C4-2B (cell line): ENCODE data around the gene TM6SF1.

Experiments
- ZFX ChIP-seq: fragments of 450-650 bp; IDR thresholded peaks from 2 replicates; pipeline ENCODE4 v1.6.1; 2017
- TF ChIP-seq, protein P1 (sequence below): fragments of 450-650 bp; conservative IDR thresholded peaks from 2 replicates; pipeline ENCODE4 v1.5.1; 2017; ENCODE audit warnings: mild to moderate bottlenecking

- TF ChIP-seq, protein P1, sequence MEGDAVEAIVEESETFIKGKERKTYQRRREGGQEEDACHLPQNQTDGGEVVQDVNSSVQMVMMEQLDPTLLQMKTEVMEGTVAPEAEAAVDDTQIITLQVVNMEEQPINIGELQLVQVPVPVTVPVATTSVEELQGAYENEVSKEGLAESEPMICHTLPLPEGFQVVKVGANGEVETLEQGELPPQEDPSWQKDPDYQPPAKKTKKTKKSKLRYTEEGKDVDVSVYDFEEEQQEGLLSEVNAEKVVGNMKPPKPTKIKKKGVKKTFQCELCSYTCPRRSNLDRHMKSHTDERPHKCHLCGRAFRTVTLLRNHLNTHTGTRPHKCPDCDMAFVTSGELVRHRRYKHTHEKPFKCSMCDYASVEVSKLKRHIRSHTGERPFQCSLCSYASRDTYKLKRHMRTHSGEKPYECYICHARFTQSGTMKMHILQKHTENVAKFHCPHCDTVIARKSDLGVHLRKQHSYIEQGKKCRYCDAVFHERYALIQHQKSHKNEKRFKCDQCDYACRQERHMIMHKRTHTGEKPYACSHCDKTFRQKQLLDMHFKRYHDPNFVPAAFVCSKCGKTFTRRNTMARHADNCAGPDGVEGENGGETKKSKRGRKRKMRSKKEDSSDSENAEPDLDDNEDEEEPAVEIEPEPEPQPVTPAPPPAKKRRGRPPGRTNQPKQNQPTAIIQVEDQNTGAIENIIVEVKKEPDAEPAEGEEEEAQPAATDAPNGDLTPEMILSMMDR, result no peak
- no peak for TF ChIP-seq ZFX
Observed at GRCh38 chr15:83118968-83119367, 11.5 kb downstream of the TM6SF1 start.
